ENCODE data around the gene DOCK10.

Gene DOCK10

GRCh38 chr2:224999754-225000153 lies 42.5 kb downstream of the DOCK10 start:
- no peak overlapping the region for H3K4me3 ChIP-seq (ENCODE audit: low read depth, low read length)
- no peak for DNase-seq (ENCODE audit: low read depth)
- TF ChIP-seq, protein P1, sequence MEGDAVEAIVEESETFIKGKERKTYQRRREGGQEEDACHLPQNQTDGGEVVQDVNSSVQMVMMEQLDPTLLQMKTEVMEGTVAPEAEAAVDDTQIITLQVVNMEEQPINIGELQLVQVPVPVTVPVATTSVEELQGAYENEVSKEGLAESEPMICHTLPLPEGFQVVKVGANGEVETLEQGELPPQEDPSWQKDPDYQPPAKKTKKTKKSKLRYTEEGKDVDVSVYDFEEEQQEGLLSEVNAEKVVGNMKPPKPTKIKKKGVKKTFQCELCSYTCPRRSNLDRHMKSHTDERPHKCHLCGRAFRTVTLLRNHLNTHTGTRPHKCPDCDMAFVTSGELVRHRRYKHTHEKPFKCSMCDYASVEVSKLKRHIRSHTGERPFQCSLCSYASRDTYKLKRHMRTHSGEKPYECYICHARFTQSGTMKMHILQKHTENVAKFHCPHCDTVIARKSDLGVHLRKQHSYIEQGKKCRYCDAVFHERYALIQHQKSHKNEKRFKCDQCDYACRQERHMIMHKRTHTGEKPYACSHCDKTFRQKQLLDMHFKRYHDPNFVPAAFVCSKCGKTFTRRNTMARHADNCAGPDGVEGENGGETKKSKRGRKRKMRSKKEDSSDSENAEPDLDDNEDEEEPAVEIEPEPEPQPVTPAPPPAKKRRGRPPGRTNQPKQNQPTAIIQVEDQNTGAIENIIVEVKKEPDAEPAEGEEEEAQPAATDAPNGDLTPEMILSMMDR (IDR thresholded peaks at IDR 0.05; ENCODE audit: insufficient read depth, low read depth, low read length, missing control alignments) = no peak

- TF ChIP-seq, protein P1 (IDR thresholded peaks at IDR 0.05; ENCODE audit: insufficient read depth, low read depth, low read length, missing control alignments) = no peak
- no peak for DNase-seq (ENCODE audit: low read depth)
- no peak overlapping the region for H3K4me3 ChIP-seq (ENCODE audit: low read depth, low read length)
These were observed 42.9 kb downstream of the DOCK10 start for GRCh38 chr2:224999321-224999720.

GRCh38 chr2:224997802-224998201 lies 44.5 kb downstream of the DOCK10 start:
- TF ChIP-seq, protein P1 (IDR thresholded peaks at IDR 0.05; ENCODE audit: insufficient read depth, low read depth, low read length, missing control alignments) = no peak
- no peak overlapping the region for H3K4me3 ChIP-seq (ENCODE audit: low read depth, low read length)
- DNase-seq (ENCODE audit: low read depth) = no peak

DNA sequence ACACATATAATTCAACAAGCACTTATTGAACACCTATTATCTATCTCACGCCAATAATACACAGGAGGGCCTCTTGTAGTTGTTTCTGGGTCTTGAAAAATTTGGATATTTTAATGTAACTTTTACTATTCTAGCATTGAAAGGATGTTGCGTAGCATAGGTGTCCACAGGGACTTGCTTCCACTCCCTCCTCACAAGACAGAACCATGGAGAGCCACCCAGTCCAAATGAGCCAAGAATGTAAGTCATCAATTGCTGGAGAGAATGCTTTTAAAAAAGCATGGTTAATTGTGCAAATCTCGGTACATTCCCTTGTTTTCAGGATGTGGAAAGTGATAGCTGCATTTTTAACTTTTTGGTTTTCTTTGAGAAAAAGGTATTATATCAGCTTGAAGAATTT lies 46.8 kb downstream of the DOCK10 start:
- no peak for DNase-seq (ENCODE audit: low read depth)
- H3K4me3 ChIP-seq (ENCODE audit: low read depth, low read length) = no peak overlapping the region
- TF ChIP-seq, protein P1 (IDR thresholded peaks at IDR 0.05; ENCODE audit: insufficient read depth, low read depth, low read length, missing control alignments) = no peak

DNA sequence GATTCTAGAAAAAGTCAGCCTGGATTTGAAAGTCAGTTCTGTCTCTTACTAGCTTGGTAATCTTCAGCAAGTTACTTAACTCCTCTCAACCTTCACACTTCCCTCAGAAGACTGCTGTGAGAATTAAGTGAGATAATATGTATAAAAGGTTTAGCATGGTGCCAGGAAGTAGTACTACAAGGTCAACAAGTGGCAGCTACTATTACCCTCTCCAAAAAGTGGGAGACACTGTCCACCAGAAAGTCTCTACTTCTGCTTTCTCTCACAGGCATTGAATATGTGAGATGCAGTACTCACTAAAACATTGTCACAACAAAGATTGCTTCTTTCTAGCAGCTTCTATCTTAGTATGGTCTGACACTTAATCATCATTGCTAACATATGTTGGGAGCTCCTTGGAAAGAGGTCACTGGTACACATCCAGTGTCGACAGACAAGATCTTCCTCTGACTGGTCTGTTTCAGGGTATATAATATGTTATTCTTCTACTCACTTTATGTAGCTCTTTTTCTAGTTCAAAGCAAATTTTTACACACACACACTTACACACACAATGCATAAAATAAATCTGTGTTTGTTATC lies 47.9 kb downstream of the DOCK10 start:
- DNase-seq (ENCODE audit: low read depth) = no peak
- TF ChIP-seq, protein P1 (IDR thresholded peaks at IDR 0.05; ENCODE audit: insufficient read depth, low read depth, low read length, missing control alignments) = no peak
- H3K4me3 ChIP-seq (ENCODE audit: low read depth, low read length) = no peak overlapping the region

GRCh38 chr2:224990710-224991109 lies 51.6 kb downstream of the DOCK10 start:
- DNase-seq (ENCODE audit: low read depth) = no peak
- no peak overlapping the region for H3K4me3 ChIP-seq (ENCODE audit: low read depth, low read length)
- TF ChIP-seq, protein P1 (IDR thresholded peaks at IDR 0.05; ENCODE audit: insufficient read depth, low read depth, low read length, missing control alignments) = no peak

GRCh38 chr2:224987733-224988132 lies 54.5 kb downstream of the DOCK10 start:
- H3K4me3 ChIP-seq (ENCODE audit: low read depth, low read length) = no peak overlapping the region
- TF ChIP-seq, protein P1 (IDR thresholded peaks at IDR 0.05; ENCODE audit: insufficient read depth, low read depth, low read length, missing control alignments) = no peak
- DNase-seq (ENCODE audit: low read depth) = no peak
